ENCODE data around the gene SNRNP40.

The SNRNP40 gene

GRCh38 chr1:31230378-31230777 lies 66.2 kb downstream of the SNRNP40 start:
- no peak for DNase-seq

GRCh38 chr1:31228986-31229385 lies 67.6 kb downstream of the SNRNP40 start:
- DNase-seq: no peak

GRCh38 chr1:31227891-31228568 lies 68.6 kb downstream of the SNRNP40 start:
- no peak for DNase-seq

- DNase-seq: no peak
Measured at GRCh38 chr1:31224068-31224467, 72.5 kb downstream of the SNRNP40 start.

GRCh38 chr1:31222176-31222575 lies 74.4 kb downstream of the SNRNP40 start:
- no peak for DNase-seq

GRCh38 chr1:31221072-31221471 lies 75.5 kb downstream of the SNRNP40 start:
- no peak for DNase-seq

- DNase-seq: no peak
Measured at GRCh38 chr1:31219489-31219888, 77.1 kb downstream of the SNRNP40 start.

- DNase-seq: no peak
Measured at GRCh38 chr1:31218705-31219104, 77.9 kb downstream of the SNRNP40 start.

- peak; percentile 31 for DNase-seq
Measured at GRCh38 chr1:31216016-31216415, 80.6 kb downstream of the SNRNP40 start.

GRCh38 chr1:31215065-31215570 lies 81.5 kb downstream of the SNRNP40 start:
- DNase-seq: no peak

- no peak for DNase-seq
Measured at GRCh38 chr1:31214316-31215064, 82.1 kb downstream of the SNRNP40 start.

Measured in fibroblast of skin of abdomen (primary cell).